GM19324 (cell line): ENCODE measurements around the gene SHH.
A peak's percentile ranks its signal among the peaks of the same experiment; 100 is the strongest.

ENCODE experiments used
- ATAC-seq: cut with Tn5 transposase; IDR thresholded peaks from one replicate; pipeline ENCODE4 v1.9.1; 2021; ENCODE audit warnings: mild to moderate bottlenecking, moderate library complexity; ENCODE audit not compliant: unreplicated experiment, low FRiP score

The SHH gene

GRCh38 chr7:155770241-155770640 lies 42.0 kb downstream of the SHH start:
- ATAC-seq: no peak

GRCh38 chr7:155769701-155770100 lies 42.6 kb downstream of the SHH start:
- no peak for ATAC-seq

GRCh38 chr7:155766966-155767916 lies 45.0 kb downstream of the SHH start:
- no peak for ATAC-seq

- ATAC-seq: no peak
These were observed 45.9 kb downstream of the SHH start for GRCh38 chr7:155766386-155766785.

GRCh38 chr7:155765458-155765857 lies 46.8 kb downstream of the SHH start:
- ATAC-seq: no peak

- ATAC-seq: peak; percentile 21
These were observed 47.8 kb downstream of the SHH start for GRCh38 chr7:155764438-155764793.

- ATAC-seq: peak; percentile 63
These were observed 48.4 kb downstream of the SHH start for GRCh38 chr7:155763691-155764437.

- ATAC-seq: no peak
These were observed 49.1 kb downstream of the SHH start for GRCh38 chr7:155763122-155763521.

GRCh38 chr7:155762655-155763054 lies 49.6 kb downstream of the SHH start:
- no peak for ATAC-seq

GRCh38 chr7:155762036-155762435 lies 50.2 kb downstream of the SHH start:
- ATAC-seq: no peak

GRCh38 chr7:155761162-155761561 lies 51.1 kb downstream of the SHH start:
- no peak for ATAC-seq

- ATAC-seq: no peak
These were observed 52.4 kb downstream of the SHH start for GRCh38 chr7:155759740-155760430.

- ATAC-seq: no peak
These were observed 53.9 kb downstream of the SHH start for GRCh38 chr7:155758348-155758747.

- ATAC-seq: no peak
These were observed 55.9 kb downstream of the SHH start for GRCh38 chr7:155756322-155756721.

- ATAC-seq: no peak
These were observed 57.2 kb downstream of the SHH start for GRCh38 chr7:155755026-155755425.

GRCh38 chr7:155754165-155754564 lies 58.1 kb downstream of the SHH start:
- ATAC-seq: no peak

GRCh38 chr7:155753446-155753965 lies 58.8 kb downstream of the SHH start:
- ATAC-seq: peak; percentile 43

GRCh38 chr7:155752756-155753445 lies 59.4 kb downstream of the SHH start:
- peak; percentile 70 for ATAC-seq

- no peak for ATAC-seq
These were observed 60.9 kb downstream of the SHH start for GRCh38 chr7:155751409-155751808.
